ENCODE measurements around the gene GRXCR2. TPM values are rescaled to one million over a fixed set of nuclear protein-coding genes. Genes with fewer than 3 reads are reported as not detected.
A peak's percentile ranks its signal among the peaks of the same experiment; 100 is the strongest.

GRXCR2 gene
- polyA plus RNA-seq, 1 donor (not counting 4 experiments of a cell fraction or from before 2014, with no cell fraction given) = 0.03 TPM

DNA sequence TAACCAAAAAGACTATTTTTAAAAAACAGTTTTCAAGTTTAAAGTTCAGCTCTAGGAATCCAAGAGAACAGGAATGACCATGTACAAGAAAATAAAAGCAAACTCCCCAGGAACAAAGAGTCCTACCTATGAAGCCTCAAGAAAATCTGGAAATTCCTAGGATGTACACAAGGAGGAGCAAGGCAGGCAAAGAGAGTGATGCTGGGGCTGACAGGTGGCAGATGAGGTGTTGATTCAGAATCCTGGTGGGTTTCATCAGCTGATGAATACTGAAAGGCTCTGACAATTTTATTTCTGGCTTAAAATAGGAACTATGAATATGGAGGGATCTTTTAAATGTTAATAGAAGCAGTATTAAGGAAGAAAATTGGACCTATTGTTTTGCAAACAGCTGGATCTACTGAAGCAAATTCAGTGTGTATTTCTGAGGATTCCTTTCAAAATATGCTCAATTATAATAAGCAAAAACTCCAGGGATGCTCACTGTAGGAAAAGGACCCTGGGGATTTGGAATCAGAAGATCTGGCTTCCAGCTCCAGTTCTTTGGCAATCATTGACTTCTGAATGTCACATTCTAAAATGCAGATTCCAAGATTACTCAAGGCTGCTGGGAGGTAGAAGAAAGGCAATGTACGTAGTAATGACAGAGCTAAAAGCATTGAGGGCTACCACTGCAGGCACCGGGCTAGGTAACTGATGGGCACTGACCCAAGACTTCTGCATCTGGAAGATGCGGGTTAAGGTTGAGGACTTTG is 35.6 kb upstream of the GRXCR2 start:
- H3K36me3 ChIP-seq (ENCODE audit: control insufficient read depth in 2 of 2, extremely low read depth in 1 of 2, insufficient read depth in 2 of 2, low read length in 2 of 2) = no peaks in the 10 kb centered on the region
- dilution Hi-C loops (cut with MboI; ENCODE audit: extremely low pct_ligation_motif_present, low sequenced_read_pairs) = no loop called here
- peak; percentile 32 for FAIRE-seq
- no peak overlapping the region for H3K4me3 ChIP-seq (ENCODE audit: control insufficient read depth in 2 of 3, extremely low read depth in 1 of 3, insufficient read depth in 2 of 3, low read depth in 1 of 3, low read length in 3 of 3)
- no peaks in the 10 kb centered on the region for H3K4me1 ChIP-seq (ENCODE audit: control insufficient read depth, extremely low read depth, insufficient read depth, low read length)
- H3K9ac ChIP-seq (ENCODE audit: control insufficient read depth, extremely low read depth, insufficient read depth, low read length) = no peak overlapping the region
- H3K9me1 ChIP-seq (ENCODE audit: control insufficient read depth, extremely low read depth, insufficient read depth, low read length) = no peaks in the 10 kb centered on the region
- no peak for TF ChIP-seq EZH2 (IDR thresholded peaks at IDR 0.05; ENCODE audit: low read length)
- TF ChIP-seq, protein P1, sequence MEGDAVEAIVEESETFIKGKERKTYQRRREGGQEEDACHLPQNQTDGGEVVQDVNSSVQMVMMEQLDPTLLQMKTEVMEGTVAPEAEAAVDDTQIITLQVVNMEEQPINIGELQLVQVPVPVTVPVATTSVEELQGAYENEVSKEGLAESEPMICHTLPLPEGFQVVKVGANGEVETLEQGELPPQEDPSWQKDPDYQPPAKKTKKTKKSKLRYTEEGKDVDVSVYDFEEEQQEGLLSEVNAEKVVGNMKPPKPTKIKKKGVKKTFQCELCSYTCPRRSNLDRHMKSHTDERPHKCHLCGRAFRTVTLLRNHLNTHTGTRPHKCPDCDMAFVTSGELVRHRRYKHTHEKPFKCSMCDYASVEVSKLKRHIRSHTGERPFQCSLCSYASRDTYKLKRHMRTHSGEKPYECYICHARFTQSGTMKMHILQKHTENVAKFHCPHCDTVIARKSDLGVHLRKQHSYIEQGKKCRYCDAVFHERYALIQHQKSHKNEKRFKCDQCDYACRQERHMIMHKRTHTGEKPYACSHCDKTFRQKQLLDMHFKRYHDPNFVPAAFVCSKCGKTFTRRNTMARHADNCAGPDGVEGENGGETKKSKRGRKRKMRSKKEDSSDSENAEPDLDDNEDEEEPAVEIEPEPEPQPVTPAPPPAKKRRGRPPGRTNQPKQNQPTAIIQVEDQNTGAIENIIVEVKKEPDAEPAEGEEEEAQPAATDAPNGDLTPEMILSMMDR (optimal IDR thresholded peaks at IDR 0.05 in 1 of 3, IDR thresholded peaks at IDR 0.05 in 1 of 3, conservative IDR thresholded peaks at IDR 0.05 in 1 of 3; ENCODE audit: extremely low read depth in 1 of 3, insufficient read depth in 2 of 3, low read length in 3 of 3) = peak; percentile 20 to 54 (median 42)
- H3K4me2 ChIP-seq (ENCODE audit: control insufficient read depth, extremely low read depth, insufficient read depth, low read depth, low read length) = no peak overlapping the region
- H3K79me2 ChIP-seq (ENCODE audit: control insufficient read depth, insufficient read depth, low read length) = no peaks in the 10 kb centered on the region
- H3K27ac ChIP-seq (ENCODE audit: control insufficient read depth, insufficient read depth, low read length) = no peak overlapping the region
- H3K9me3 ChIP-seq (ENCODE audit: control insufficient read depth, low read depth, low read length) = no peaks in the 10 kb centered on the region
- no peak for DNase-seq (ENCODE audit: low read depth, low spot score)
- H4K20me1 ChIP-seq (ENCODE audit: control insufficient read depth, extremely low read depth, insufficient read depth, low read length) = no peaks in the 10 kb centered on the region
- H3K27me3 ChIP-seq (ENCODE audit: control insufficient read depth, extremely low read depth, insufficient read depth, low read length) = no peaks in the 10 kb centered on the region
- H2AFZ ChIP-seq (ENCODE audit: control insufficient read depth, low read length) = no peak overlapping the region

DNA sequence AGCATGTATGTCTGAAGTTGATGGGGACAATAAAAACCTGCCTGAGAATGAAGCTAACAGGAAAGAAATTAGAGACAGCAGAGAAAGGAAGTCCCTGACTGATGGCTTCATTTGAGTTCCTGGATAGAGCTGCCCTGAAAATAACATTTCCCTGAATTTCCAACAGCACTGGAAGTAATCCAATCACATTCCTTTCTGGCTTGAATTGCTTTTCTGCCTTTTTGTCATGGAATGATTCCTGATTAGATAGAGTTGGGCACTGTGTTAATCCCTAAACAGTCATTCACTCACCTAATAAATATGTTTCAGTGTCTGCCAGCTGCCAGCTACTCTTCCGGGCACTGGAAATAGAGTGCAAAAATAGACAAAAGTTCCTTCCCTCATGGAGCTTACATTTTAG is 33.6 kb upstream of the GRXCR2 start:
- H3K9ac ChIP-seq (ENCODE audit: control insufficient read depth, extremely low read depth, insufficient read depth, low read length) = no peak overlapping the region
- no peaks in the 10 kb centered on the region for H4K20me1 ChIP-seq (ENCODE audit: control insufficient read depth, extremely low read depth, insufficient read depth, low read length)
- H3K36me3 ChIP-seq (ENCODE audit: control insufficient read depth in 2 of 2, extremely low read depth in 1 of 2, insufficient read depth in 2 of 2, low read length in 2 of 2) = no peaks in the 10 kb centered on the region
- dilution Hi-C loops (cut with MboI; ENCODE audit: extremely low pct_ligation_motif_present, low sequenced_read_pairs) = no loop called here
- DNase-seq (ENCODE audit: low read depth, low spot score) = no peak
- no peak overlapping the region for H3K4me3 ChIP-seq (ENCODE audit: control insufficient read depth in 2 of 3, extremely low read depth in 1 of 3, insufficient read depth in 2 of 3, low read depth in 1 of 3, low read length in 3 of 3)
- H3K79me2 ChIP-seq (ENCODE audit: control insufficient read depth, insufficient read depth, low read length) = no peaks in the 10 kb centered on the region
- no peak for FAIRE-seq
- H2AFZ ChIP-seq (ENCODE audit: control insufficient read depth, low read length) = no peak overlapping the region
- no peaks in the 10 kb centered on the region for H3K9me1 ChIP-seq (ENCODE audit: control insufficient read depth, extremely low read depth, insufficient read depth, low read length)
- no peaks in the 10 kb centered on the region for H3K27me3 ChIP-seq (ENCODE audit: control insufficient read depth, extremely low read depth, insufficient read depth, low read length)
- H3K27ac ChIP-seq (ENCODE audit: control insufficient read depth, insufficient read depth, low read length) = no peak overlapping the region
- H3K4me2 ChIP-seq (ENCODE audit: control insufficient read depth, extremely low read depth, insufficient read depth, low read depth, low read length) = no peak overlapping the region
- H3K9me3 ChIP-seq (ENCODE audit: control insufficient read depth, low read depth, low read length) = no peaks in the 10 kb centered on the region
- no peaks in the 10 kb centered on the region for H3K4me1 ChIP-seq (ENCODE audit: control insufficient read depth, extremely low read depth, insufficient read depth, low read length)
- no peak for TF ChIP-seq EZH2 (IDR thresholded peaks at IDR 0.05; ENCODE audit: low read length)
- TF ChIP-seq, protein P1 (optimal IDR thresholded peaks at IDR 0.05 in 1 of 3, IDR thresholded peaks at IDR 0.05 in 1 of 3, conservative IDR thresholded peaks at IDR 0.05 in 1 of 3; ENCODE audit: extremely low read depth in 1 of 3, insufficient read depth in 2 of 3, low read length in 3 of 3) = no peak
